Neutrophil (primary cell): ENCODE measurements around the gene HMMR.
"Not testable (repeated sequence)": the region's sequence is repeated elsewhere in the genome, so short reads cannot be mapped to it uniquely, and the experiment has no call there.

Source experiments
- H3K27ac ChIP-seq: fragments of 200-600 bp; sonication (generic); 2 replicates; pipeline ENCODE4 v1.5.1; 2016; ENCODE audit warnings: mild to moderate bottlenecking, moderate library complexity
- H3K27me3 ChIP-seq: fragments of 200-600 bp; sonication (generic); 2 replicates; pipeline ENCODE4 v1.6.0; 2016; ENCODE audit warnings: mild to moderate bottlenecking
- H3K36me3 ChIP-seq: fragments of 200-600 bp; sonication (generic); 2 replicates; pipeline ENCODE4 v1.5.1; 2017
- H3K4me1 ChIP-seq, 2 experiments: fragments of 200-600 bp in 1 of 2; sonication (generic) in 1 of 2; 1 replicate in 1 of 2; 2 replicates in 1 of 2; pipeline versions ENCODE4 v1.5.1 to v1.6.1; 2013 to 2016; ENCODE audit warnings: low read depth in 1 of 2, low read length in 1 of 2, mild to moderate bottlenecking in 1 of 2, moderate library complexity in 1 of 2; ENCODE audit not compliant: control insufficient read depth in 1 of 2, insufficient read depth in 1 of 2
- H3K4me3 ChIP-seq, 2 experiments: fragments of 200-600 bp in 1 of 2; sonication (generic) in 1 of 2; 1 replicate in 1 of 2; 2 replicates in 1 of 2; pipeline ENCODE4 v1.5.1; 2013 to 2016; ENCODE audit warnings: low read depth in 1 of 2, low read length in 1 of 2, mild to moderate bottlenecking in 1 of 2, moderate library complexity in 1 of 2
- H3K9me3 ChIP-seq: fragments of 200-600 bp; sonication (generic); 2 replicates; pipeline ENCODE4 v1.5.1; 2016
- TF ChIP-seq, protein P1 (sequence below): fragments of 200-600 bp; sonication (generic); IDR thresholded peaks from 2 replicates; pipeline ENCODE4 v1.5.1; 2016; ENCODE audit warnings: antibody characterized with exemption

Gene HMMR

DNA sequence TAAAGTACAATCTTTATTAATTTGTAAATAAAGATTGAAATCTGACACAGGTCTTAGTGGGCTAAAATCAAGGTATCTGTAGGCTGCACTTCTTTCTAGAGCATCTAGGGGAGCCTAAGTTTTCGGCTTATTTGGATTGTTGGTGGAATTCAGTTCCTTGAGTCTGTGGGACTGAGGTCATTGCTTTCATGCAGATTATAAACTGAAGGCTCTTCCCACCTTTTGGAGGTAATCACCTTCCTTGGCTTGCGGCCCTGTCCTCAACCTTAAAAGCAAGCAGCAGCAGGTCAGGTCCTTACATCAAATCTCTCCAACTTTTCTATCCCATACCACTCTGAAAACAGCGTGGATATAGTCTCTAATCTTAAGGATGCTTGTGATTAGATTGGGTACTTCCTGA, 70.8 kb downstream of the HMMR start:
- H3K27me3 ChIP-seq = no peaks in the 10 kb centered on the region
- TF ChIP-seq, protein P1, sequence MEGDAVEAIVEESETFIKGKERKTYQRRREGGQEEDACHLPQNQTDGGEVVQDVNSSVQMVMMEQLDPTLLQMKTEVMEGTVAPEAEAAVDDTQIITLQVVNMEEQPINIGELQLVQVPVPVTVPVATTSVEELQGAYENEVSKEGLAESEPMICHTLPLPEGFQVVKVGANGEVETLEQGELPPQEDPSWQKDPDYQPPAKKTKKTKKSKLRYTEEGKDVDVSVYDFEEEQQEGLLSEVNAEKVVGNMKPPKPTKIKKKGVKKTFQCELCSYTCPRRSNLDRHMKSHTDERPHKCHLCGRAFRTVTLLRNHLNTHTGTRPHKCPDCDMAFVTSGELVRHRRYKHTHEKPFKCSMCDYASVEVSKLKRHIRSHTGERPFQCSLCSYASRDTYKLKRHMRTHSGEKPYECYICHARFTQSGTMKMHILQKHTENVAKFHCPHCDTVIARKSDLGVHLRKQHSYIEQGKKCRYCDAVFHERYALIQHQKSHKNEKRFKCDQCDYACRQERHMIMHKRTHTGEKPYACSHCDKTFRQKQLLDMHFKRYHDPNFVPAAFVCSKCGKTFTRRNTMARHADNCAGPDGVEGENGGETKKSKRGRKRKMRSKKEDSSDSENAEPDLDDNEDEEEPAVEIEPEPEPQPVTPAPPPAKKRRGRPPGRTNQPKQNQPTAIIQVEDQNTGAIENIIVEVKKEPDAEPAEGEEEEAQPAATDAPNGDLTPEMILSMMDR = no peak
- H3K27ac ChIP-seq = no peak overlapping the region
- no peaks in the 10 kb centered on the region for H3K4me1 ChIP-seq
- H3K9me3 ChIP-seq = no peaks in the 10 kb centered on the region
- H3K36me3 ChIP-seq = no peaks in the 10 kb centered on the region
- H3K4me3 ChIP-seq = no peak overlapping the region

DNA sequence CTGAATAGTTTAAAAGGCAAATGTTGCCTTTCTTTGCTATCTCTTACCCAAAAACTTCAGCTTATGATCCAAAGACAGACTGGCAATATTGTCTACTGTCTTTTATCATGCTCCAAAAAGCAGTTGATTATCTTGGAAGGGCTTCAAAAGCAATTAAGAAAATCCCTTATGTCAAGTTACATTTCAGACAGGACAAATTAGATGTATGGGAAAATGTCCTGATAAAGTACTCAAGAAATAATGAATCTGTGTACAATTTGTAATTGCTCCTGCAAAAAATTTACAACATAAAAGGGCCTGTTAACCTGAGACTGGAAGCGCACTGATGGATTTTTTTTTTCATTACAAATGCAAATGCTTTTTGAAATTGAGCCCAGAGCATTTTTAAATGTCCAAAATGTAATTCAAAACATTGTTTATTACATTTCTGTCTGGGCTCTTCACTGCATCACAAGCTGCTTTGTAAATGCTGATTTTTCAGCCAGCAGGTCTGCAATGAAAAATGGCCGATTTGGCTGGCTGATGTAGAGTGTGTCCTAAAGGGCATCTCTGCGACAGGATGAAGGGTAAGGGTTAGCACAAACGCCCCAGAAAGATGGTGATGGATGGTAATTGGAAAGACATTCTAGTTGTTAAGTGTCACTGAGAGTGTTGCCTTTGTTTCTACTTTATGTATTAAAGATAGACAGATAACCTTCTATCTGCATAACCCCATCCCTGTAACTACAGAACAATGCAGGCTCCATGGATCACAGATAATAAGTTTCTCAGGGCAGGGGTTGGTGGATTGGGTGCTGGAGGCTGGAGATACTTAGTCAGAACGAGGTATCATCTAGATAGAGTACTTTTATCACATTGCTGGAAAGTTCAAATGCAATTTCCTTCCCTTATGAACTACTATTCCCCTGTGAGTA, 72.0 kb downstream of the HMMR start:
- TF ChIP-seq, protein P1 = no peak
- H3K27me3 ChIP-seq = no peaks in the 10 kb centered on the region
- H3K9me3 ChIP-seq = no peaks in the 10 kb centered on the region
- no peaks in the 10 kb centered on the region for H3K36me3 ChIP-seq
- no peak overlapping the region for H3K4me3 ChIP-seq
- no peaks in the 10 kb centered on the region for H3K4me1 ChIP-seq
- H3K27ac ChIP-seq = no peak overlapping the region

DNA sequence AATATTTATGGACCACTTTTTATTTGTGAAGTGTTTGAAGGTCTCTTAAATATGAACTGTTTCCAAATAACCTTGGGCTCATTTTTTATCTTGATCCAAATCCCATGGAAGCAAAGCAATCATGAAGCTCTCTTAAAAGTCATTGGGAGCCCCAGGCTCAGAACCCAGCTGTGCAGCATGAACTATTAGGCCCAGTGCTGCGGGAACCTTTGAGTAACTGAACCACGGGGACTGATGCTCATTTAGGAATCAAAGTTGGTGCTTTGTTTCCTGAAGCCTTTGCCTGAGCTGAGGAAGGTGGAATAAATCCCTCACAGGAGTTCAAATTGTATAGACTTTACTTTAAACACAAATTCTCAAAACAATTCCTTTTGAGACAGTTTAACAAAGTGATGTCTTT, 72.8 kb downstream of the HMMR start:
- Histone ChIP-seq H3K36me3 (no peaks in the 10 kb centered on the region), H3K9me3 (no peaks in the 10 kb centered on the region), H3K4me3 (no peak overlapping the region), H3K4me1 (no peaks in the 10 kb centered on the region), H3K27me3 (no peaks in the 10 kb centered on the region), H3K27ac (no peak overlapping the region)
- TF ChIP-seq, protein P1 = no peak

DNA sequence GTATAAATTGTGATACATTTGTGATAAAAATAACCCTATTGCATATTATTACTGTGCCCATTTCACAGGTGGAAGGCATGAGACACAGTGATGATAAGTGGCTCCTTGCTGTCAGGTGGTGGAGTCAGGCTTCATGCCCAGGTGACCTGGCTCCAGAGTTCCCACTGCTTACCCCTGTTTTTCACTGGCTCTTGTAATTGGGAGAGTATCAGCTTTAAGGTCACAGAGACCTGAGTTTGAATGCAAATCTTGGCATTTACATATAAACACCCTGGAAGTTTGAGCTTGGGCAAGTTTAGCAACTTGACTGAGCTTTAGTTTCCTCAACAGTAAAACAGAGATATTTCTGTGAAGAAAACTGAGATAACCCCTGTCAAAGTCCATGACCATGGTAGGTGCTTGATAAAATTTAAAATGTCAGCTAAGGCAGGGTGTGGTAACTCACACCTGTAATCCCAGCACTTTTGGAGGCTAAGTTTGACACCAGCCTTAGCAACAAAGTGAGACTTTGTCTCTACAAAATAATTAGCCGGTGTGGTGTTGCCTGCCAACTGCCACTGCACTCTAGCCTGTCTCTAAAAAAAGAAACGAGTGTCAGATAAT, 74.2 kb downstream of the HMMR start:
- H3K27me3 ChIP-seq = no peaks in the 10 kb centered on the region
- no peak overlapping the region for H3K4me3 ChIP-seq
- no peaks in the 10 kb centered on the region for H3K36me3 ChIP-seq
- TF ChIP-seq, protein P1 = no peak
- no peak overlapping the region for H3K27ac ChIP-seq
- H3K4me1 ChIP-seq = no peaks in the 10 kb centered on the region
- H3K9me3 ChIP-seq = no peaks in the 10 kb centered on the region

DNA sequence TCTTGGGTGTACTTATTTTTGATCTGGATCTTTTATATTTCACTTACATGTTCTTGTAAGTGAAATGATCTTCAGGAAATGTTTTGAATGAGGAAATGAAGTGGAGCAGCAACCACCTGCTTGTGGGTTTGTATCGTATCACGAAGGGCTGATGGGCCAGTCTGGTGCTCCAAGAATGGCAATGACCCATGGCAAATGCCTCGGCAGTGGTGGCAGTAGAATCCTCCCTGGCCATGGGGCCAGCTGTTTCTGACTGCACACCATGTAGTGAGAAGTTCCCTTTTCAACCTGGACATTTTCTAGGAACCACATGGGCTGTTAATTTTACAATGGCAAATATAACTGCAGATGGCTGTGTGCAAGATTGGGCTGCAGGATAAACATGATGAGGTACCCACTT, 74.9 kb downstream of the HMMR start:
- TF ChIP-seq, protein P1 = no peak
- Histone ChIP-seq H3K9me3 (no peaks in the 10 kb centered on the region), H3K27me3 (no peaks in the 10 kb centered on the region), H3K4me1 (no peaks in the 10 kb centered on the region), H3K4me3 (no peak overlapping the region), H3K36me3 (no peaks in the 10 kb centered on the region), H3K27ac (no peak overlapping the region)

DNA sequence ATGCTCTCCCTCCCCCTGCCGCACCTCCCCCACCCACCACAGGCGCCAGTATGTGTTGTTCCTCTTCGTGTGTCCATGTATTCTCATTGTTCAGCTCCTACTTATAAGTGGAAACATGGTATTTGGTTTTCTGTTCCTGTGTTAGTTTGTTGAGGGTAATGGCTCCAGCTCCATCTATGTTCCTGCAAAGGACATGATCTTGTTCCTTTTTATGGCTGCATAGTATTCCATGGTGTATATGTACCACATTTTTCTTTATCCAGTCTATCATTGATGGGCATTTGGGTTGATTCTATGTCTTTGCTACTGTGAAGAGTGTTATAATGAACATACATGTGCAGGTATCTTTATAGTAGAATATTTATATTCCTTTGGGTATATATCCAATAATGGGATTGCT, 76.0 kb downstream of the HMMR start:
- not testable (repeated sequence) for H3K27ac ChIP-seq, H3K36me3 ChIP-seq, H3K4me3 ChIP-seq, H3K9me3 ChIP-seq, H3K27me3 ChIP-seq, H3K4me1 ChIP-seq
